GM19099 (cell line): Measurements from ENCODE around the gene SLC27A2.

Experiments
- POLR2A ChIP-seq: IDR thresholded peaks from 3 replicates; pipeline ENCODE4 v1.6.1; 2011; ENCODE audit warnings: low read depth; ENCODE audit not compliant: insufficient read length; ENCODE audit errors: extremely low read depth

SLC27A2 gene

GRCh38 chr15:50241684-50242450 is 59.9 kb downstream of the SLC27A2 start:
- no peak for TF ChIP-seq POLR2A

- TF ChIP-seq POLR2A = no peak
Measured at GRCh38 chr15:50244153-50244552, 62.2 kb downstream of the SLC27A2 start.

GRCh38 chr15:50244959-50245624 is 63.1 kb downstream of the SLC27A2 start:
- no peak for TF ChIP-seq POLR2A

- no peak for TF ChIP-seq POLR2A
Measured at GRCh38 chr15:50246631-50247030, 64.6 kb downstream of the SLC27A2 start.

- TF ChIP-seq POLR2A = peak; percentile 23
Measured at GRCh38 chr15:50247819-50248655, 66.0 kb downstream of the SLC27A2 start.

GRCh38 chr15:50248994-50249582 is 67.1 kb downstream of the SLC27A2 start:
- no peak for TF ChIP-seq POLR2A

GRCh38 chr15:50249704-50250103 is 67.7 kb downstream of the SLC27A2 start:
- no peak for TF ChIP-seq POLR2A

- TF ChIP-seq POLR2A = no peak
Measured at GRCh38 chr15:50250760-50251394, 68.9 kb downstream of the SLC27A2 start.

GRCh38 chr15:50251638-50252182 is 69.7 kb downstream of the SLC27A2 start:
- no peak for TF ChIP-seq POLR2A

- no peak for TF ChIP-seq POLR2A
Measured at GRCh38 chr15:50252556-50252955, 70.6 kb downstream of the SLC27A2 start.

GRCh38 chr15:50256188-50257041 is 74.4 kb downstream of the SLC27A2 start:
- no peak for TF ChIP-seq POLR2A

- no peak for TF ChIP-seq POLR2A
Measured at GRCh38 chr15:50257332-50257731, 75.3 kb downstream of the SLC27A2 start.

- TF ChIP-seq POLR2A = no peak
Measured at GRCh38 chr15:50257924-50258323, 75.9 kb downstream of the SLC27A2 start.
